RWPE1 (cell line): ENCODE data around the gene BCHE.

Experiments
- CTCF ChIA-PET: fragments of 350-600 bp; sonication (Branson Sonifier 250); formaldehyde crosslinking; extraction: SDS; loops from one replicate; lab custom pipeline; 2021; lab: Yijun Ruan, JAX
- POLR2A ChIA-PET: fragments of 400-600 bp; formaldehyde crosslinking; extraction: SDS; loops from one replicate; lab custom pipeline; 2020; ENCODE audit warnings: antibody characterized with exemption; ENCODE audit not compliant: low non-redundant PET; lab: Yijun Ruan, JAX
- DNase-seq: peaks from one replicate; pipeline ENCODE4 v3.0.0; 2012; ENCODE audit warnings: low spot score
- H3K27ac ChIP-seq: fragments of 450-650 bp; 2 replicates; pipeline ENCODE4 v1.5.1; 2017
- TF ChIP-seq, protein P1 (sequence below): fragments of 450-650 bp; conservative IDR thresholded peaks from 2 replicates; pipeline ENCODE4 v1.5.1; 2017; ENCODE audit warnings: low read depth, mild to moderate bottlenecking

BCHE gene

DNA sequence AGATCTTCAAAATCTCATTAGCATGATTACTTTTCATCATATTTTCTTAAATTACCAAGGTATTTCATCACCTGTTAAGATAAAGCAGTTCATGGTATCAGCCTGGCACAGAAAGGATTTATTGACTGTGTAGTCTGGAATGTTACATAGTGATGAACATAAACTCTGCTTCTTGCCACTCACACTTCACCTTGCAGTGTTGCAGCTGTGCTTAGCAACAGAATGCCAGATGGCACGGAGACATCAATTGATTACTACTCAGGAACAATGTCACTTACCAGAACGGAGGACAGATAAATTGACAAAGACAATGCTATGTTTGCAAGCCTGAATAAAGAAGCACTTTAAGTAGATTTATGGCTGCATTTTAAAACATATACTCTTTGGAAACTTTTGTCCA is 15.0 kb upstream of the BCHE start:
- ChIA-PET POLR2A (no interaction called here), CTCF (no interaction called here)
- no peak for DNase-seq

DNA sequence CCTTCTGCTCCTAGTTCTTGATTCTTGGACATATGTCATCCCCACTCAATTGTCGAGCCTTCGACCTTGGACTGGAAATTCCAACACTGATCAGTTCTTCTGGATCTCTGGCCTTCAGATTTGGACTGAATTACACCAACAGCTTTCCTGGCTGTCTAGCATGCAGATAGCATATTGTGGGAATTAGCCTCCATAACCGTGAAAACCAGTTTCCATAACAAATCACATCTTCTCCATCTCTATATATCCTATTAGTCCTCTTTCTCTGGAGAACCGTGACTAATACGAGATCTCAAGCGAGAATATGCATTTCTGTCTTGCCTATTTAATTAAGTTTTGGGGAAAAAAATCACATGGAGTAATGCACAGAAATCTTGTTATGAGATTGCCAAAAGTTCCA is 8.8 kb upstream of the BCHE start:
- DNase-seq: no peak
- TF ChIP-seq, protein P1, sequence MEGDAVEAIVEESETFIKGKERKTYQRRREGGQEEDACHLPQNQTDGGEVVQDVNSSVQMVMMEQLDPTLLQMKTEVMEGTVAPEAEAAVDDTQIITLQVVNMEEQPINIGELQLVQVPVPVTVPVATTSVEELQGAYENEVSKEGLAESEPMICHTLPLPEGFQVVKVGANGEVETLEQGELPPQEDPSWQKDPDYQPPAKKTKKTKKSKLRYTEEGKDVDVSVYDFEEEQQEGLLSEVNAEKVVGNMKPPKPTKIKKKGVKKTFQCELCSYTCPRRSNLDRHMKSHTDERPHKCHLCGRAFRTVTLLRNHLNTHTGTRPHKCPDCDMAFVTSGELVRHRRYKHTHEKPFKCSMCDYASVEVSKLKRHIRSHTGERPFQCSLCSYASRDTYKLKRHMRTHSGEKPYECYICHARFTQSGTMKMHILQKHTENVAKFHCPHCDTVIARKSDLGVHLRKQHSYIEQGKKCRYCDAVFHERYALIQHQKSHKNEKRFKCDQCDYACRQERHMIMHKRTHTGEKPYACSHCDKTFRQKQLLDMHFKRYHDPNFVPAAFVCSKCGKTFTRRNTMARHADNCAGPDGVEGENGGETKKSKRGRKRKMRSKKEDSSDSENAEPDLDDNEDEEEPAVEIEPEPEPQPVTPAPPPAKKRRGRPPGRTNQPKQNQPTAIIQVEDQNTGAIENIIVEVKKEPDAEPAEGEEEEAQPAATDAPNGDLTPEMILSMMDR: no peak
- no peak overlapping the region for H3K27ac ChIP-seq
- CTCF ChIA-PET: no interaction called here
- POLR2A ChIA-PET: no interaction called here

More for the DNA sequence above, 15.0 kb upstream of the BCHE start:
- H3K27ac ChIP-seq: no peak overlapping the region
- TF ChIP-seq, protein P1: no peak

DNA sequence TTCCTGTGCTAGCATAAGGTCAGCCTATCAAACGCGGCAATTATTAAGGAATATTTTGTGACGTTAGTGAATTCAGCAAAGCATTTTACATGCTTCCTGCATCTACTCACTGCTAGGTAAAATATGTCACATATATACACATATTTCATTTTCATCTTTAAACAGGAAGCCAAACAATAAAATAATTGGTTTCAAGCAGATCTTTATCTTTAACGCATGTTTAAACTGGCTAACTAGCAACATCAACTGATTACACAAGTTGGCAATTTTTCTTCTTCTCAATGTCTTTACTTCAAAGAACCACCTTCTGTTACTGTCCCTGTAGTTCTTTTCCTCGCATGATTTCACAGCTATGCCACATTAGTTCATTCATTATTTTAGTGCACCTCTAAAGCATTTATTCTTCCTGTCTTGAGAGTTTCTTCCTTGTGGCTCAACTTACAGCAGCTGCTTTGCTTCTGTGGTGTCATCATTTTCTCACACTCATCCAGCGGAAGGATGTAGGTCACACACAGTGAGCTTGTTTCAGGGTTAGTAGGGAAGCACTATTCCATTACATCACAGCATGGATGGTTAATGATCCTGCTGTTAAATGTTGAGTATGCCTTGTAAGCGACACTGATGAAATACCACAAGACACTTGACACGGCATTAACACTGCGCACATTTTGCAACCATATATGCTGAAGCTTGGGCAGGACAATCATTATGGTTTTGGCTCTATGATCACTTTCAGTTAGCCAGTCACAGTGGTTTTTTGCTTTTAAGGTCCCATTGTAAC is 2.3 kb upstream of the BCHE start:
- DNase-seq: no peak
- TF ChIP-seq, protein P1: no peak
- ChIA-PET POLR2A (no interaction called here), CTCF (no interaction called here)
- H3K27ac ChIP-seq: no peak overlapping the region

DNA sequence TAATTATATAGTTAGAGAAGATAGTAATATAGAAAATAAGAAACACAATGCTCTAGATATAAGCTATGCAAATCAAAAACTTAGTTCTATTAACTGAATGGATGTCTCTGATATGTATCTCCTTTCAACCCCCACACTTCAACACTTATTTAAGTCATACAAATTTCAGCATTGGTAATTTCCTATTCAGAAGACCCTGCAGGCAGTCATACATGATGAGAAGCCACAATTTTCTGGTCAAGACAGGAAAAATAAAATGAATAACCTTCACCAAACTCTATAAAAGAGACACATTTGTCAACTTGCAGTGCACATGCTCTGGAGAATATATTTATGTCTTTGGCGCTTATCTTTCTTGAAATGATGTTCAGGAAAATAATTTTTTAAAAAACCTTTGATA is 578 bp upstream of the BCHE start:
- DNase-seq: no peak
- CTCF ChIA-PET: no interaction called here
- no peak overlapping the region for H3K27ac ChIP-seq
- TF ChIP-seq, protein P1: no peak
- POLR2A ChIA-PET: no interaction called here

DNA sequence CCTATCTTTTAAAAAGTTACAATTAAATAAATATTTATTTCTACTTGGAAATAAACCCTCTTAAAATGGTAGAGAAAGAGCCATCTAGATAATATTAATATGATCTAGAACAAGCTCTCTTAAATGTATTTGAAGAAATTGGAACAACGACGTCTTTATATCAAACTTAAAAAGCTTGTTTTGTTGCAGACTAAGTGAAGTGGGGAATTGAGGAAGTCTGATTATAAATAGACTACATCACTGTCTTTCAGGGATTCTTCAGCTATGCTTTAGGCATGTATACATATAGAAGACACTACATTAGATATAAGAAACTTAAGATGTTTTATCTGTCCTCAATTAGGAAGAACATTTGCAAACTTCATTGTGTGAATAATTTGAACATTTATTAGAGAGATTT is 1.8 kb downstream of the BCHE start:
- no peak overlapping the region for H3K27ac ChIP-seq
- no peak for DNase-seq
- POLR2A ChIA-PET: no interaction called here
- CTCF ChIA-PET: interaction anchor here (0.6 kb wide), 1 partner anchor 1288 kb away, joined by 3 read pairs; no protein-coding TSS in a partner anchor
- TF ChIP-seq, protein P1: no peak

DNA sequence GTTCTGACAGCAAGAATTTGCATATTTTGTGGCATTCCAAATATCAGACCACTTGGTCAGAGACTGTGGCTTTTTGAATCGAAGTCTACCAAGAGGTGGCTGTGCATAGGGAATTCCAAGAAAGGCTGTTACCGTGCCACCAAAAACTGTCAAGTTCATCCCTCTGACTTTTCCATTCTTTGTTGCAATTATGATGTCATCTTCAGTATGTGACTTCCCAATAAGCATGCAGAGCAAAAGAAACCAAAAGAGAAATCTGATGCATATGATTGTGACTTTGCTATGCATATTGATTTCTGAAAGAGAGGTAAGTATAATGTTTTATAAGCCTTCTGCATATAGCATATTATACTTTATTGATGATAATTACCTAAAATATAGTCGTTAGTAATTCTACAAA is 6.5 kb downstream of the BCHE start:
- ChIA-PET CTCF (no interaction called here), POLR2A (no interaction called here)
- no peak for DNase-seq
- TF ChIP-seq, protein P1: no peak
- H3K27ac ChIP-seq: no peak overlapping the region
